GM12873 (cell line): ENCODE measurements around the gene NAT14.

ENCODE experiments used
- CTCF ChIP-seq: IDR thresholded peaks from 2 replicates; pipeline ENCODE4 v1.5.1; 2012; ENCODE audit warnings: low read depth, mild to moderate bottlenecking, moderate library complexity, low read length, control low read depth; ENCODE audit not compliant: insufficient read depth; ENCODE audit errors: missing control alignments

Gene NAT14

GRCh38 chr19:55461259-55461973, 23.6 kb upstream of the NAT14 start, which contains the start of gene ISOC2:
ISOC2 (minus strand) TSS chr19:55461642; CDS start chr19:55456486, 5,156 bp downstream.
- TF ChIP-seq CTCF = no peak

GRCh38 chr19:55461974-55462626, 22.9 kb upstream of the NAT14 start:
- TF ChIP-seq CTCF = no peak

DNA sequence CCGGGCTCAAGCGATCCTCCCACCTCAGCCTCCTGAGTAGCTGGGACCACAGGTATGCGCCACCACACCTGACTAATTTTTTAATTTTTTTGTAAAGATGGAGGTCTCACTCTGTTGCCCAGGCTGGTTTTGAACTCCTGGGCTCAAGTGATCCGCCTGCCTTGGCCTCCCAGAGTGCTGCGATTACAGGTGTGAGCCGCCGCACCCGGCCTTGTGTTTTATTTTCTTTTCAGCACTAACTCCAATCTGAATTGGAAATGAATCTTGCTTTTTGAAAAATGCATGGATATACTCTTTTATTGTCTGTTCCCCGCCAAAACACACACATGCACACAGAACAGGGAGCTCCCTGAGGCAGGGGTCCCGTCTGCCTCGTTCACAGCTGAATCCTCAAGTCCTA, 22.3 kb upstream of the NAT14 start:
- no peak for TF ChIP-seq CTCF

DNA sequence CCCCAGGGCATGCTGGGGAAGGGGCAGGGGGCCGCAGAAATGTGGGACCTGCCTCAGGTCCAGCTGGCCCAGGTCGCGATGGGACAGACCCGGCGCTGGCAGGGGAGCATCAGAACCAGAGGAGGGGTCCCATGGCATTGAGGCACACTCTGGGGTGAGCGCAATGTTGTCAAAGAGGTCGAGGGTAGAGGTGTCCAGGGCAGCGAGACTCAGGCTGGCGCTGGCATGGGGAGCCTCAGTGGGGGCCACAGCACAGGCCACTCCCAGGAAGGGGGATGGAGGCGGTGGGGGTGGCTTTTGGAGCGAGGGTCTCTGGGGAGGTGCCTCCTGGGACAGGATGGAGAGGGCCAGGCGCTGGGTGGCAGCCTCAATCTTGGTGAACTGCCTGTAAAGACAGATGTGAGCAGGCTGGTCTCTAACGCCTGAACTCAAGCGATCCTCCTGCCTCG, 21.4 kb upstream of the NAT14 start:
- TF ChIP-seq CTCF = no peak

DNA sequence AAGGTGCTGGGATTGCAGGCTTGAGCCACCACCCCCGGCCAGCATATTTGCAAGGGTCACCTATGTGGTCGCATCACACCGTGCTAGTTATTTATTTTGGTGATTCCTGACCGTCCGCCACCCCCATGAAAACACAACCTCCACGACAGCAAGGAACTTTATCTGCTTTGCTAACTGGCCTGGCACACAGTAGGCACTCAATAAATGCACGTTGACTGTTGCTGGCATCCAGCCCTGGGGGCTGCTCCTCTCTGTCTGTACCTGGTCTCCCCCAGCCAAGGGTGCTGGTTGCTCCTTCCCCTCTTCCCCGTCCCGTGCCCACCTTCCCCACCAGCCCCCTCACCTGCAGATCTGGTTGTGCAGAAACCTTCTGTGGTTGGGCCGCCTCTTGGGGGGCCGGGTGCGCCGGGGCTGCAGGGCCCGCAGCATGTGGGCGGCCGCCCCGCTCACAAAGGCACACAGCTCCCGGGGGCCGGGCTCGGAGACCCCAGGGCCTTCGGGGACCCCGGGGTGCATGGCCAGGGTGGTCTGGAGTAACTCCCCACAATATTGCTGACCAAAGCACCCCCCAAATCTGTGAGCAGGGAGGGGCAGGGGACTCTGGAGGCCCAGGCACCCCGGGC, 20.8 kb upstream of the NAT14 start:
- no peak for TF ChIP-seq CTCF

GRCh38 chr19:55464662-55465054, 20.3 kb upstream of the NAT14 start, which contains the start of gene C19orf85:
C19orf85 (minus strand) TSS chr19:55464751; CDS start chr19:55464554, 197 bp downstream.
- TF ChIP-seq CTCF = no peak
